Stomach (tissue), 9 donors: ENCODE results near the gene SMIM43. TPM values are rescaled to one million over a fixed set of nuclear protein-coding genes. Genes with fewer than 3 reads are reported as not detected.

Experiments used
- DNase-seq, 2 donors: peaks; one replicate each; pipeline versions ENCODE4 v3.0.0 to v3.0.0-alpha.2; 2013 to 2019
- H3K27ac ChIP-seq, 5 donors: fragments of 200-600 bp in 4 of 5; sonication (generic) in 4 of 5; one replicate each; pipeline ENCODE4 v1.5.1; 2013 to 2019; ENCODE audit warnings: mild to moderate bottlenecking in 1 of 5, moderate library complexity in 1 of 5
- H3K27me3 ChIP-seq, 3 donors: fragments of 200-600 bp; sonication (generic); one replicate each; pipeline ENCODE4 v1.5.1; 2017 to 2019; ENCODE audit warnings: mixed run types in 1 of 3
- H3K36me3 ChIP-seq, 4 donors: fragments of 200-600 bp; sonication (generic); 1 replicate in 3 of 4; 2 replicates in 1 of 4; pipeline ENCODE4 v1.5.1; 2016 to 2019
- H3K4me1 ChIP-seq, 4 donors: fragments of 200-600 bp; sonication (generic); one replicate each; pipeline ENCODE4 v1.5.1; 2016 to 2019
- H3K4me3 ChIP-seq, 4 donors: fragments of 200-600 bp; sonication (generic) in 3 of 4; one replicate each; pipeline ENCODE4 v1.5.1; 2016 to 2019; ENCODE audit warnings: mild to moderate bottlenecking in 1 of 4
- H3K9me3 ChIP-seq, 4 donors: fragments of 200-600 bp; sonication (generic); one replicate each; pipeline ENCODE4 v1.5.1; 2016 to 2019
- CTCF ChIP-seq, 7 experiments: fragments of 450-650 bp in 4 of 7; fragments of 200-600 bp in 3 of 7; sonication (generic) in 3 of 7; IDR thresholded peaks; one replicate each; pipeline ENCODE4 v1.5.1; 2016 to 2019; ENCODE audit warnings: antibody characterized with exemption in 7 of 7, control low read depth in 2 of 7, mild to moderate bottlenecking in 1 of 7
- EP300 ChIP-seq: sonication (generic); formaldehyde crosslinking; IDR thresholded peaks from one replicate; pipeline ENCODE4 v1.6.1; 2017; ENCODE audit warnings: antibody characterized with exemption
- POLR2A ChIP-seq, 4 donors: fragments of 450-650 bp; IDR thresholded peaks; one replicate each; pipeline ENCODE4 v1.6.1; 2016; ENCODE audit warnings: antibody characterized with exemption in 4 of 4, control low read depth in 2 of 4, mild to moderate bottlenecking in 1 of 4, moderate library complexity in 1 of 4
- POLR2AphosphoS5 ChIP-seq, 3 donors: sonication (generic); formaldehyde crosslinking; IDR thresholded peaks; one replicate each; pipeline ENCODE4 v1.6.1; 2016; ENCODE audit warnings: antibody characterized with exemption in 3 of 3
- WGBS, 5 donors: extraction: QIAGEN DNeasy Blood & Tissue Kit in 3 of 5; methylation state at CpG; one replicate each; pipeline versions ENCODE4 v1.1.5 to v1.1.7; 2013 to 2018; 5-methylcytosine and 5-hydroxymethylcytosine counted together
- intact Hi-C: fragments of 100-400 bp; cut with DNase I; formaldehyde crosslinking; loops from one replicate; pipeline ENCODE4 v1.15.1; 2023; ENCODE audit warnings: low total_unique reads
- polyA plus RNA-seq, 3 donors: library from polyadenylated mRNA; stranded (reverse); fragments of 200-250 nt; gene quantifications; one replicate each; pipeline ENCODE4 v1.2.3, GENCODE V29; 2013
- total RNA-seq, 5 donors: library from RNA; depleted of rRNA; stranded (reverse); fragments of >200 nt; gene quantifications; one replicate each; pipeline versions ENCODE4 v1.1.0 to v1.2.3, GENCODE V29; 2014 to 2016
- donor health status: healthy with polysubstance abuse.
- donor health status: Bipolar disorder and iron deficiency.
- donor health status: healthy.

Gene SMIM43
- total and polyA plus RNA-seq, 8 donors = 0.10 to 0.31 (median 0.18) TPM; not detected in 5

- H3K4me1 ChIP-seq = no peaks in the 10 kb centered on the region
- WGBS, 5 donors = 73 to 79% (median 78%) methylated on average over 12 of the region's 12 CpGs
- H3K36me3 ChIP-seq = no peaks in the 10 kb centered on the region
- intact Hi-C loops = no loop called here
- no peaks in the 10 kb centered on the region for H3K27me3 ChIP-seq
- TF ChIP-seq EP300 (no peak), CTCF (IDR thresholded peaks at IDR 0.05) (no peak), POLR2A (IDR thresholded peaks at IDR 0.05) (no peak), POLR2AphosphoS5 (IDR thresholded peaks at IDR 0.05) (no peak)
- DNase-seq = peak in 1 of 2 donors; percentile 34
- no peak overlapping the region for H3K4me3 ChIP-seq
- H3K27ac ChIP-seq = no peak overlapping the region
- H3K9me3 ChIP-seq = no peaks in the 10 kb centered on the region
Observed at GRCh38 chr4:121740796-121741409, 24.1 kb downstream of the SMIM43 start.

DNA sequence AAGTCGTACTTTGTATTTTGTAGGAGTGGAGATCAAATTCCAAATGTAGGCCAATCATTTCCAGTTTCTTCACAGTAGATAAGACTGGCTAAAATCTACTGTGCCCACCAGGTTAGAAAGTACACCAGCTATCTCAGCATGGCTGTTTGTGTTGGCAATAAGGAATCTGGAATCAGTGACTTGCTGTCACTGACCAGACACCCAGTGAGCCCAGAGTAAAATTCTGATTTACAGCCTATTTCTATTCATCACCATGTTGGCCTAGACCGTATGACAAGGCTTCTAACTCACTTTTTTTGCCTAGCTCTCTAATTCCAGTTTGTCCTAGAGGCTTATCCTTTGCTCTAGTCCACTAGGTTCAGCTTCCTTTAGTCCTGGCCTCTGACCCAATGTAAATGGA lies 25.4 kb downstream of the SMIM43 start:
- no peaks in the 10 kb centered on the region for H3K27me3 ChIP-seq
- H3K36me3 ChIP-seq = no peaks in the 10 kb centered on the region
- H3K9me3 ChIP-seq = no peaks in the 10 kb centered on the region
- WGBS, 5 donors = 60 to 78% (median 68%) methylated on average over 2 of the region's 2 CpGs
- intact Hi-C loops = loop anchor here (10.0 kb wide), 1 partner anchor 275 kb away; no protein-coding TSS in a partner anchor
- H3K4me1 ChIP-seq = no peaks in the 10 kb centered on the region
- DNase-seq = no peak
- no peak for TF ChIP-seq POLR2AphosphoS5 (IDR thresholded peaks at IDR 0.05)
- no peak for TF ChIP-seq CTCF (IDR thresholded peaks at IDR 0.05)
- no peak for TF ChIP-seq POLR2A (IDR thresholded peaks at IDR 0.05)
- TF ChIP-seq EP300 = no peak
- no peak overlapping the region for H3K4me3 ChIP-seq
- H3K27ac ChIP-seq = no peak overlapping the region

- TF ChIP-seq POLR2A (IDR thresholded peaks at IDR 0.05) = no peak
- TF ChIP-seq POLR2AphosphoS5 (IDR thresholded peaks at IDR 0.05) = no peak
- no peak for TF ChIP-seq EP300
- TF ChIP-seq CTCF (IDR thresholded peaks at IDR 0.05) = no peak
- H3K27me3 ChIP-seq = no peaks in the 10 kb centered on the region
- intact Hi-C loops = loop anchor here (10.0 kb wide), 1 partner anchor 274 kb away; no protein-coding TSS in a partner anchor
- peak in 1 of 2 donors; percentile 73 for DNase-seq
- no peak overlapping the region for H3K4me3 ChIP-seq
- H3K36me3 ChIP-seq = no peaks in the 10 kb centered on the region
- H3K4me1 ChIP-seq = no peaks in the 10 kb centered on the region
- 57 to 75% (median 70%) methylated on average over 2 of the region's 2 CpGs for WGBS, 5 donors
- no peaks in the 10 kb centered on the region for H3K9me3 ChIP-seq
- H3K27ac ChIP-seq = no peak overlapping the region
Observed at GRCh38 chr4:121738780-121739535, 26.0 kb downstream of the SMIM43 start.

DNA sequence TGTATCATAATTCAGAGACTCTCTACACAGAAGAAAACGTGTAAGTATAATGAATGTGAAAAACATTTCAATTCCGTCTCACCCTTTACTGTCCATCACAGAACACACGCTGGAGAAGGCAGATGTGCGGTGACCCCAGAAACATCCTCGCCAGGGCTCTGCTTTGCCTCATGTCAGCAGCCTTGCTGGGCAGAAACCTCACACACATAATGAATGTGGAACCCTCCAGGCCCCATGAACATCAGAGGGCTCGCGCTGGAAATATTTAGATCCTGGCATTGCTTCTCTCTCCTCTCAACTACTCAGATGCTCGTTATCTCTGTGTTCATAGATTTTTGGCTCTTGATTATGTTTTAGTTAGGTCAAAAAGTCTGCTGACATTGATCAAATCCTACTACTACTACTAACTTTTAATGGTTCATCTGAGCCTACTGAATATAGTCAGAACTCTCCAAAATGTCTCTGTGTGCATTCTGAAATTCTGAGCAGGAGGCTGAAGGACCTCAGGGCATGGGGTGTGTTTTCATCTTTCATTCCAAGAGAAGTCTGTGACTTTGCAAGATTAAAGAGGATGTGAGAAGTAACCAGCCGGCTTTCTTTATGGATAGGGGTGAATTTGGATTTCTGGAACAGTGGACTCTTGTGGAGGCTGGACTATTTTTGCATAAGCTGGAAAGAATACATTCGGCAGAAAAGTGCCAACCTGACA lies 27.0 kb downstream of the SMIM43 start:
- Histone ChIP-seq H3K36me3 (no peaks in the 10 kb centered on the region), H3K27me3 (no peaks in the 10 kb centered on the region), H3K4me1 (no peaks in the 10 kb centered on the region), H3K9me3 (no peaks in the 10 kb centered on the region), H3K4me3 (no peak overlapping the region), H3K27ac (no peak overlapping the region)
- DNase-seq = peak in 1 of 2 donors; percentile 32
- TF ChIP-seq POLR2AphosphoS5 (IDR thresholded peaks at IDR 0.05) = no peak
- WGBS, 5 donors = 65 to 81% (median 79%) methylated on average over 10 of the region's 10 CpGs
- intact Hi-C loops = loop anchor here (10.0 kb wide), 1 partner anchor 273 kb away; no protein-coding TSS in a partner anchor
